ENCODE results near the gene CREBBP.
"Not testable (repeated sequence)": the region's sequence is repeated elsewhere in the genome, so short reads cannot be mapped to it uniquely, and the experiment has no call there.

CREBBP gene

GRCh38 chr16:3880623-3881498, at the start of gene CREBBP:
Gene CREBBP (minus strand): TSS chr16:3880713. CDS start chr16:3879916, 797 bp downstream.
- intact Hi-C loops (cut with DNase I), result no loop called here
- peak; percentile 41 to 92 (median 84) for DNase-seq

- intact Hi-C loops (cut with DNase I); DNase-seq: not testable (repeated sequence)
These were observed 46.6 kb upstream of the CREBBP start for GRCh38 chr16:3927147-3927546.

GRCh38 chr16:3924763-3925162, 44.2 kb upstream of the CREBBP start:
- intact Hi-C loops (cut with DNase I), result no loop called here
- no peak for DNase-seq

GRCh38 chr16:3922241-3922640, 41.7 kb upstream of the CREBBP start:
- intact Hi-C loops (cut with DNase I), result no loop called here
- DNase-seq, result no peak

- intact Hi-C loops (cut with DNase I), result no loop called here
These were observed 39.7 kb upstream of the CREBBP start for GRCh38 chr16:3920206-3920605.

GRCh38 chr16:3919413-3919812, 38.9 kb upstream of the CREBBP start:
- intact Hi-C loops (cut with DNase I), result no loop called here
- DNase-seq, result no peak

More at GRCh38 chr16:3920206-3920605, 39.7 kb upstream of the CREBBP start:
- DNase-seq, result peak in 1 of 42 donors; percentile 10

GRCh38 chr16:3915426-3916260, 35.1 kb upstream of the CREBBP start:
- DNase-seq, result no peak
- intact Hi-C loops (cut with DNase I), result no loop called here

- intact Hi-C loops (cut with DNase I), result no loop called here
- DNase-seq, result no peak
These were observed 32.4 kb upstream of the CREBBP start for GRCh38 chr16:3912897-3913296.

- DNase-seq, result no peak
- intact Hi-C loops (cut with DNase I), result no loop called here
These were observed 31.9 kb upstream of the CREBBP start for GRCh38 chr16:3912373-3912772.

GRCh38 chr16:3911741-3912140, 31.2 kb upstream of the CREBBP start:
- intact Hi-C loops (cut with DNase I); DNase-seq: not testable (repeated sequence)

- peak in 1 of 42 donors; percentile 0 for DNase-seq
- intact Hi-C loops (cut with DNase I), result no loop called here
These were observed 29.5 kb upstream of the CREBBP start for GRCh38 chr16:3909791-3910583.

- DNase-seq, result peak in 1 of 42 donors; percentile 19
- intact Hi-C loops (cut with DNase I), result no loop called here
These were observed 28.5 kb upstream of the CREBBP start for GRCh38 chr16:3908951-3909437.

GRCh38 chr16:3907586-3907985, 27.1 kb upstream of the CREBBP start:
- no peak for DNase-seq
- intact Hi-C loops (cut with DNase I), result no loop called here

- intact Hi-C loops (cut with DNase I), result no loop called here
- DNase-seq, result no peak
These were observed 25.9 kb upstream of the CREBBP start for GRCh38 chr16:3906363-3906762.

- no peak for DNase-seq
- intact Hi-C loops (cut with DNase I), result no loop called here
These were observed 24.4 kb upstream of the CREBBP start for GRCh38 chr16:3904875-3905274.

- intact Hi-C loops (cut with DNase I), result no loop called here
- DNase-seq, result no peak
These were observed 9.6 kb upstream of the CREBBP start for GRCh38 chr16:3890091-3890490.

- DNase-seq, result no peak
- intact Hi-C loops (cut with DNase I), result no loop called here
These were observed 8.5 kb upstream of the CREBBP start for GRCh38 chr16:3889059-3889458.

GRCh38 chr16:3885999-3886398, 5.5 kb upstream of the CREBBP start:
- intact Hi-C loops (cut with DNase I); DNase-seq: not testable (repeated sequence)

- intact Hi-C loops (cut with DNase I), result no loop called here
- no peak for DNase-seq
These were observed 3.9 kb upstream of the CREBBP start for GRCh38 chr16:3884398-3884797.
